ENCODE results near the gene MOK. TPM values are rescaled to one million over a fixed set of nuclear protein-coding genes. Genes with fewer than 3 reads are reported as not detected.

Gene MOK
- total RNA-seq, 1 donor from 2014 or later, result 6.5 TPM

DNA sequence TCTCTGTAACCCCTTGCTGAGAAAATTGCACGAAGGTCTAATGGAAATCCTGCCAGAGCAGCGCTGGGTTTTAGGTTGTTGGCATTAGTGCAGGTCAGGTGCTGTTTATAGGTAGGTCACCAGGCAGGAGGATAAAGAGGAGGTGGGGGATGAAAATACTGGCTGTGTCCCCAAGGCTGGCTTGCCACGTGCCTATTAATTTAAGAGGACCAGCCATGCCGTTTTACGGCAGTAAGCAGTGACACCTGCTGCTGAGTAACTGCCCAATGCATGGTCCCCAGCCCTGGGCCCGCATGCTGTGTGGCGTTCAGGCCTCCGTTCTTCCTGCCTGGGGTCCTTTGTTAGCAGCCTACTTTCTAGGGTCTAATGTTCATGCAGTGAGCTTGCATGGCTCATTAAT is 98.0 kb downstream of the MOK start:
- H3K9me3 Mint-ChIP-seq (ENCODE audit: unreplicated experiment), result peaks cover 10% of the 10 kb centered on the region
- H3K27me3 Mint-ChIP-seq (ENCODE audit: unreplicated experiment), result peaks cover 3% of the 10 kb centered on the region
- H3K36me3 Mint-ChIP-seq (ENCODE audit: unreplicated experiment), result peaks cover 5% of the 10 kb centered on the region
- no peak overlapping the region for H3K4me3 Mint-ChIP-seq (ENCODE audit: unreplicated experiment)
- no peak for DNase-seq
- no peak overlapping the region for H3K27ac Mint-ChIP-seq (ENCODE audit: unreplicated experiment)
- TF ChIP-seq, protein P1, sequence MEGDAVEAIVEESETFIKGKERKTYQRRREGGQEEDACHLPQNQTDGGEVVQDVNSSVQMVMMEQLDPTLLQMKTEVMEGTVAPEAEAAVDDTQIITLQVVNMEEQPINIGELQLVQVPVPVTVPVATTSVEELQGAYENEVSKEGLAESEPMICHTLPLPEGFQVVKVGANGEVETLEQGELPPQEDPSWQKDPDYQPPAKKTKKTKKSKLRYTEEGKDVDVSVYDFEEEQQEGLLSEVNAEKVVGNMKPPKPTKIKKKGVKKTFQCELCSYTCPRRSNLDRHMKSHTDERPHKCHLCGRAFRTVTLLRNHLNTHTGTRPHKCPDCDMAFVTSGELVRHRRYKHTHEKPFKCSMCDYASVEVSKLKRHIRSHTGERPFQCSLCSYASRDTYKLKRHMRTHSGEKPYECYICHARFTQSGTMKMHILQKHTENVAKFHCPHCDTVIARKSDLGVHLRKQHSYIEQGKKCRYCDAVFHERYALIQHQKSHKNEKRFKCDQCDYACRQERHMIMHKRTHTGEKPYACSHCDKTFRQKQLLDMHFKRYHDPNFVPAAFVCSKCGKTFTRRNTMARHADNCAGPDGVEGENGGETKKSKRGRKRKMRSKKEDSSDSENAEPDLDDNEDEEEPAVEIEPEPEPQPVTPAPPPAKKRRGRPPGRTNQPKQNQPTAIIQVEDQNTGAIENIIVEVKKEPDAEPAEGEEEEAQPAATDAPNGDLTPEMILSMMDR (IDR thresholded peaks at IDR 0.05; ENCODE audit: partially characterized antibody, unreplicated experiment), result no peak
- H3K4me1 Mint-ChIP-seq (ENCODE audit: low read depth, unreplicated experiment), result peaks cover 34% of the 10 kb centered on the region

DNA sequence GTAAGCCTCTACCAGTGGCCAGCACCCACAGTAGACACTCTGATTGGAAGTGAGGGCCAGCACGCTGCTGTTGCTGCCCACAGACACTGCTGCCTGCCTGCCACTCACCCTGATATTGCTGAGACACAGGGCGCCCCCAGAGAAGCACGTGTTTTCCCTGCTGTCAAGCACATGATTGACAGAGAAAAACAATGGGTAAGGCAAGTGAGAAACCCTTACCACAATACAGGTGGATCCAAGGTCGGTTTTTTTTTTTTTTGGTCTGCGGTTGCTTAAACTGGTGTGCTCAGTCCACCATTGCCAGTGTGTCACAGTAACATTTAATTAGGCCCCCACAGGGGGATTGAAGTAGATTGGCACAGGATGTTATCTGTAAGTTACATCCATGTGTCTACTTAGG is 99.4 kb downstream of the MOK start:
- TF ChIP-seq, protein P1 (IDR thresholded peaks at IDR 0.05; ENCODE audit: partially characterized antibody, unreplicated experiment), result no peak
- Mint-ChIP-seq H3K36me3 (ENCODE audit: unreplicated experiment) (peaks cover 5% of the 10 kb centered on the region), H3K9me3 (ENCODE audit: unreplicated experiment) (peaks cover 10% of the 10 kb centered on the region), H3K27ac (ENCODE audit: unreplicated experiment) (no peak overlapping the region), H3K4me1 (ENCODE audit: low read depth, unreplicated experiment) (peaks cover 37% of the 10 kb centered on the region), H3K4me3 (ENCODE audit: unreplicated experiment) (no peak overlapping the region), H3K27me3 (ENCODE audit: unreplicated experiment) (peaks cover 6% of the 10 kb centered on the region)
- DNase-seq, result no peak

DNA sequence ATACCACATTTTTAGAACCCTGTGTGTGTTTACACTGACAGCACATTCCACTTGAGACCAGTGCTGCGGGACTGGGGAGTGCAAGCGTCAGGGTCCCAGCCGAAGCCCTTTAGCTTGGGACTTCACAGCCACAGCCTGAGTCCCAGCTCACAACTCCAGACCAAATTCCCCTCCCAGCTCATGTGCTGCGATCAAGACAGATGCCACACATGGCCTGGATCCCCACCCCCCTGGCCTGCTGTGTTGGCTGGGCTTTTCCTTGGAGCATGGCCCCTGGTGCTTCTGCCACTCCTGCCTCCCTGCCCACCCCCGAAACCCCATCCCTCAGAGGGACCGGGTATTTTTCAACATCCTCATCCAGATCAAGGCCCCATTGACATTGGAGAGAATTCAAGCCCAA is 101.6 kb downstream of the MOK start:
- Mint-ChIP-seq H3K36me3 (ENCODE audit: unreplicated experiment) (no peaks in the 10 kb centered on the region), H3K27ac (ENCODE audit: unreplicated experiment) (peak overlapping the region; percentile 86), H3K27me3 (ENCODE audit: unreplicated experiment) (peaks cover 5% of the 10 kb centered on the region), H3K4me1 (ENCODE audit: low read depth, unreplicated experiment) (peaks cover 28% of the 10 kb centered on the region), H3K9me3 (ENCODE audit: unreplicated experiment) (peaks cover 14% of the 10 kb centered on the region), H3K4me3 (ENCODE audit: unreplicated experiment) (no peak overlapping the region)
- TF ChIP-seq, protein P1 (IDR thresholded peaks at IDR 0.05; ENCODE audit: partially characterized antibody, unreplicated experiment), result no peak
- peak; percentile 53 for DNase-seq

DNA sequence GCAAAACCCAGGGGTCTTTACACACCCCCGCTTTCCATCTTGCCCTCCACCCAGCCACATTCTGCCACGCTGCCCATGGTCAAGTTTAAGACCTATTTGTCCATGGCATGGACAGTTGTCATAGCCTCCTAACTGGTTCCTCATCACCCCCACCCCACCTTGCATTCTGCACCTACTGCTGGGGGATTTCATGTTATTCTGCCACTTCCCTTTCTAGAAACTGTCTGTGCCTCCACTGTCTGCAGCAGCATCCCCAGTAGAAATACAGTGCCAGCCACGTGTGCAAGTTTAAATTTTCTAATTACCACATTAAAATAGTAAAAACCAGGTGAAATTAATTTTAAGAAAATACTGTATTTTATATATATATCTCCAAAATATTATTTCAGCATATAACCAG is 102.0 kb downstream of the MOK start:
- no peak overlapping the region for H3K27ac Mint-ChIP-seq (ENCODE audit: unreplicated experiment)
- H3K4me1 Mint-ChIP-seq (ENCODE audit: low read depth, unreplicated experiment), result peaks cover 28% of the 10 kb centered on the region
- TF ChIP-seq, protein P1 (IDR thresholded peaks at IDR 0.05; ENCODE audit: partially characterized antibody, unreplicated experiment), result no peak
- peak overlapping the region; percentile 57 for H3K4me3 Mint-ChIP-seq (ENCODE audit: unreplicated experiment)
- no peak for DNase-seq
- H3K9me3 Mint-ChIP-seq (ENCODE audit: unreplicated experiment), result peaks cover 14% of the 10 kb centered on the region
- H3K27me3 Mint-ChIP-seq (ENCODE audit: unreplicated experiment), result peaks cover 4% of the 10 kb centered on the region
- no peaks in the 10 kb centered on the region for H3K36me3 Mint-ChIP-seq (ENCODE audit: unreplicated experiment)

DNA sequence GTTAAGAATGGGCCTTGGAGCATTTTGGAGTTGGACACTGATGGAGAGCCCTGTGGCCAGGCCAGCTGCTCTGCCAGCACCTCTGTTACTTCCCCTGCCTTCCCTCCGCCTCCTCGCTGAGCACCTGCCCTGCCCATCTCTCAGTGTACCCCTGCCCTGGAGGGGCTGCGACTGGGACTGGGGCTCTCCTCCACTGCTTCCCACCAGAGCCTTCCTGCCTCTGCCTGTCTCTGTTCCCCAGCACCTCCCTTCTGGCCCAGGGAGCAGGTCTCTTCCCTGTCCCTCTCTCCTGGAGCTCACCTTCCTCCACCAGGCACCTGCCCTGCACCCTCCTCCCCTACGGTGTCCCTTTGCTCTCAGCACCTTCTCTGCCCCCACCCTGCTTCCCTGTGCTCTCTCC is 103.2 kb downstream of the MOK start:
- peaks cover 12% of the 10 kb centered on the region for H3K9me3 Mint-ChIP-seq (ENCODE audit: unreplicated experiment)
- peaks cover 6% of the 10 kb centered on the region for H3K27me3 Mint-ChIP-seq (ENCODE audit: unreplicated experiment)
- H3K27ac Mint-ChIP-seq (ENCODE audit: unreplicated experiment), result peak overlapping the region; percentile 52
- H3K36me3 Mint-ChIP-seq (ENCODE audit: unreplicated experiment), result no peaks in the 10 kb centered on the region
- TF ChIP-seq, protein P1 (IDR thresholded peaks at IDR 0.05; ENCODE audit: partially characterized antibody, unreplicated experiment), result no peak
- H3K4me3 Mint-ChIP-seq (ENCODE audit: unreplicated experiment), result no peak overlapping the region
- no peak for DNase-seq
- H3K4me1 Mint-ChIP-seq (ENCODE audit: low read depth, unreplicated experiment), result peaks cover 31% of the 10 kb centered on the region

Data from glutamatergic neuron (in vitro differentiated cells).